NCI-H187 treated with DMSO at 0.1 percent for 48 hours (cell line): ENCODE results near the gene FGR.

Source experiments
- DNase-seq: peaks from one replicate; lab custom pipeline; 2025; lab: John Stamatoyannopoulos, UW

FGR gene

DNA sequence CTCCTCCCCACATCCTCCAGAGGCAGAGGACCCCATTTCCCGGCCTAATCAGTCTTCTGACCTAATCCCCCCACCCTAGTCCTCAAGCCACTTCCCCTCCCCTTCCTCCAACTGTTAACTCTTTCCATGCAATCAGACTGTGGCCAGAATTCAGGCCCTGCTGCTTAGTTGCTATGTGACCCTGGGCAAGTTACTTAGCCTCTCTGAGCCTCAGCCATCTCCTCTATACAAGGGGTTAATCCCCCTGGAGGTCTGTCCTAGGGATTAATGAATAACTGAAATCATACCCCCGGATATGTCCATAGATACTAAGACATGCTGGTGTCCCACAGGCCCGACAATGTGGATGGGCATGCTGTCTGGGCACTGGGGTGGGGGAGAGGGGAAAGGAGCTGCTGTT, 49.3 kb downstream of the FGR start:
- no peak for DNase-seq

DNA sequence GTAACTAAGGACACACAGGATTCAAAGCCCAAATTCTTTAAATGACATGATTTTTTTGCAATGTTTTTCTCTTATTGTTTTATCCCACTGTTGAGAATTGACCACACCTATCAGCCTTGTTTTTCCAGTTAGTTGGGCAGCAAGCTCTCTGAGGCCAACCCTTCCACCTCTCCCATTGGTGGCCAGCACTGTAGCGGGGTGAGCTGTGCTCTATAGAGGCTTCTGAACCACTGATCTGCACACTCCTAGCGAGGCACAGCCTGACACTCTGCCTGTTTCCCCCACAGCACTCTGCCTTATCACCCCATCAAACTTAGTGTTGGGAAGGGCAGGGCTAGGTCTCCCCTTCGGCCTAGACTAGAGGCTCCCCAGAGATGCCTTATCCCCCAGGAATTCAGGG, 50.5 kb downstream of the FGR start:
- DNase-seq = no peak

DNA sequence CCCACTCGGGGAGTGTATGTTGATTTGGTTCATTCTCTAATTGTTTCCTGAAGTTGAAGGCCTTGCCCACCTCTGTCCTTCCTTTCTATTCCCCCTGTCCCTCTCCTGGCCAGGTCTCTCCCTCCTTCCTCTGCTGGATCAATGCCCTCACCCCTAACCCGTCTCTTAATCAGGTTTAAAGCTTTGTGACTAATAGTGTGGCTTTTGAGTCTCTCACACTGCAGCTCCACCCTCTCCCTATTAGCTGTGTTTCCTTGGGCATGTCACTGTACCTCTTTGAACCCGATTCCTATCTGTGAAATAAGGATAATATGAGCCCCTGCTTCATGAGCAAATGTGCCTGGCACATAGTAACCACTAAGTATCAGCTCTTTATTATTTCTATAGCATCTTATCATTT, 51.5 kb downstream of the FGR start:
- DNase-seq = no peak

DNA sequence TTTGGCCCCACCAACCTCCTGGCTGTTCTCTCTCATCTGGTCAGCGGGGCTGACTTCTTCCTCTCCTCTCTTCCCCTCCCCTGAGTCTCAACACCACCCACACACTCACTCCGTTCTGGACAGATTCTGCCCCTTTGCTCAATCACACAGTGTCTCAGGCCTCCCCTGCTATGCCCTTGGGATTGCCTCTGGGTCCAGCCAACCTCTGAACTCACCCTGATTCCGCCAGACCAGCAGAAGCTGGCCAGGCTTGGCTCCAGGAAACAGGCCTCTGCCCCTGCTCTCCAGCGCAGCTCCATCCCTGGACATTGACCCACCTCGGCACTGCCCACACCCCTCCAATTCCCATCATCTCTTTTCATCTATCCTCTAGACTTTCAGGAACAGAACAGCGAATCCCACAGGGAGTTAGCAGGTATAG, 53.2 kb downstream of the FGR start:
- DNase-seq = no peak

GRCh38 chr1:27577504-27578188, 57.3 kb downstream of the FGR start:
- no peak for DNase-seq

GRCh38 chr1:27576806-27577227, 58.2 kb downstream of the FGR start:
- no peak for DNase-seq

GRCh38 chr1:27575840-27576331, 59.1 kb downstream of the FGR start:
- DNase-seq = no peak

DNA sequence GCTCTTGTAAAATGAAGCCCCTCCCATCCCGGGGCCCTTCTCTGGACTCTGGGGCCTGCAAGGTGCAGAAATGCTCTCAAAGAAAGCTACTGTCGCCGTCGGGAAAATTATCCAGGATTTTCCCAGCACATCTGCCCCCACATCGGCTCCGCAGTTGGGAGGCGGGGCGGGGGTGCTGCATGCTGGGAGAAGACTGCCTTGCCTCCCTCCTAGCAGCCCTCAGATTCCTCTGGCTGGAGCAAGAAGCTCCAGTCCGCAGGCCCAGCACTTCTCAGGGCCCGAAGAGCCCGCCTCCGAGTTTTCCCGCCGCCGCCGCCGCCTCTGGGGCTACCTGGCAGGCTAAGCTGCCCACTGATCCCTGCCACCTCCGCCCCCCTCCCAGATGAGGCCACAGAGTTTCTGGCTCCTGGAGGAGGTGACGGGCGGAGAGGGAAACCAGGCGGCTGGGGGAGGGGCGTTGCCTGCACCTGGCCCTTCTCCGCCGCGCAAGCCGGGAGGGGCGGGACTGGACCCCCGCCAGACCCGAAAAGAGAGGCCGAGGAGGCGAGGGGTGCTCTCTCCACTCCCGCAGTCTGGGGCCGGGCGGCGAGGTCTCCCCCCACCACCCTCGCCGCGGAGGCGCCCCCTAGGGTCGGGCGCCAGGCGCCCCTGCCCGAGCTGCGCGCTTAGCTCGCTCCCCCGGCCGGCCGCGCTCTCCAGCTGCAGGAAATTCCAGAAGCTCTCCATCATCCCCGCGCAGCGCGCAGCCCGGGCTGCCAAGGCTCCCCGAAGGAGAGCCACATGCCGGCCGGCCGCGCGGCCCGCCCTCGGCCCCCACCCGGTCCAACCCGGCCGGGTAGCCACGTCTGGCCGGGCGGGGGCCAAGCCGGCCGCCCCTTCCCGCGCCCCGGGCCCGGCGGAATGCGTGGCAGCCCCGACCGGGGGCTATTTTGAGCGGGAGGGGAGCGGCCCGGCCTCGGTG, 59.8 kb downstream of the FGR start:
- DNase-seq = peak; percentile 37

DNA sequence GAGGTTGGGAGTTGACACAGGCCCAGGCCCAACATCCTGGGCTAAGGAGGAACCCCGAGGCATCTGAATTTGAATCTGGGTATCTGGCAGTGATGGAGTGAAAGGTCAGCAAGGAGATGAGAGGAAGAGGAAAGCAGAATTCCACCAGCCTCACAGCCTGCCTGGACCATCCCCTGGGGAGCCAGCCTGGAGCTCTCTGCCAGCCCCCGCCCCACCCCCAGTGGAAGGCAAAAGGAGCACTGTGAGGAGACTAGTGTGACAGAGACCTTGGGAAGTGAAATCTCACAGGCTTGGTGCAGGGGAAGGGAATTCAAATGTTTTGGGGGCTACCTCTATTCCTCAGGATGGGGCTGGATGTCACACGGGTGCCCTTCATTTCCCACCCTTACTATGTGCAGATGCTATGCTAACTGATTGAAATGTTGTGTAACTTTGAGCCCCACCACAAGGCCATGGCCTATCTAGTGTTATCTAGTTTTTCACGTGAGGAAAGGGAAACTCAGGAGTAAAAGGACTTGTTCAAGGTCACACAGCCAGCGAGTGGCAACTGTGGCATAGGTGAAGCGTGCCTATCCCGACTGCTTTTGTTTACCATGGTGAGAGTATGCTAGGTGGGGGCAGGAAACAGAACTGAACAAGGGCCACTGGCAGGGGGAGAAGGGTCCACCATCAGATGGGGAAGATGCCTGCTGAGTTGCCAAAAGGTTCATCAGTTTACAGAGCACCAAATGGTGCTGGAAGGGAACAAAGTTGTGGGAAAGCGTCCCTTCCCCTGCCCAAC, 60.8 kb downstream of the FGR start:
- DNase-seq = no peak

DNA sequence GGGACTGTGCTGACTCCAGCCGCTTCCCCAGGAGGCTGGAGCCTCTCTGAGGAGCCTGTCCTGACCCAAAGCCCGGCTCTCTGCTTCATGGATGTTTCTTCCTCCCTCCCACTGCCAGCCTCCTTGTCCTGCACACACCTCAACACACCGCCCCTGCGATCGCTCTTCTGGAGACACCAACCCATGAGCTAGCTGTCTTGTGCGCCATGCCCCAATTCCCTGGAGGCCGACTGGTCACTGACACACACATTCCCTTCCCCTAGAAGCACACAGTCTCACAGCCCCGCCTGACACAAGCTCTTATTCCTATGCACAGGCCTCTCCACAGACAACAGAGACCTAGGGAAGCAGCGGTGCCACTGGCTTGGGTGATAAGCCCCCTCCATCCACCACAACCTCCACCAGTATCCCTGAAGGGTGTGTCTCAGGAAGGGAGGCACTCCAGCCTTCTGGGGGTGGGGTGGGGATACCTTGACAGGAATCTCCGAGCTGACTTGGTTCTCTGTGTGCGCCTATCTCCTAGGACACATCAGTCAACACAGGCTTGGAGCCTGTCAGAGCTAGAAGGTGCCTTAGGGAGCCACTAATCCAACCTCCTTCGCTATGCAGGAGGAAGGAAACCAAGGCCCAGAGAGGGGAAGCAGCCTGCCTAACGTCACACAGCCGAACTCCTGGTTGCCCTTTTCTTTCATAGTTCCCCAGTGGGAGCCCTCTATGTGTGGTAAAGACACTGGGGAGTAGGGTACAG, 62.1 kb downstream of the FGR start:
- no peak for DNase-seq

DNA sequence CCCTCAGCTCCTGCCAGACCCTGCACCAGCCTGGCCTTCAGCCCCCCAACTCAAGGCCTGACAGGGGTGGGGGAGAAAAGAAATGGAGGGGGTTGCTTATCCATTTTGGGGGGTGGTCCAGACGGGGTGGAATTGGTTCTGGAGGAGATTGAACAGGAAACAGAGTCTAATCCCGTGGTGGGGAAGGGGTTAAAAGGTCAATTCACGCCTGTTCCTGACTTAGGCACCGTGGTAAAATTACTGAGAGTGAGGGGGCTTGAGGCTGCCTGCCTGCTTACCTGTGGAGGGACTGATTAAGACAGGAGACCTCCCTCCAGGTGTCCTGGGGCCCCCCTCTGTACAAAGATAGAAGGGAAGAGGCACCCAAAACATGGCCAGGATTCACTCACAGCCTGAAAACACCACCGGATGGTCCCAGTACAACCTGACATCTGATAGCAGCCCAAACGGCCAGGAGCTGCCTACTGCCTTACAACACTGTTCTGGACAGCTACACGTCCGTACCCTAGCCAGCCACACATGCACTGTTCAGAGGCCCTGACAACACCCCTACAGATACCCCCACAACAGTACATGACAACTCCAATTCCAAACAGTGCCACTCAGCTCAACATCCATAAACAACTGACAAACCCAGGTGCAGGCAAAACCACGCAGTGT, 62.8 kb downstream of the FGR start:
- no peak for DNase-seq

GRCh38 chr1:27571439-27572018, 63.5 kb downstream of the FGR start:
- no peak for DNase-seq

- no peak for DNase-seq
Measured at GRCh38 chr1:27570784-27571183, 64.2 kb downstream of the FGR start.

- no peak for DNase-seq
Measured at GRCh38 chr1:27570356-27570755, 64.6 kb downstream of the FGR start.

- no peak for DNase-seq
Measured at GRCh38 chr1:27569506-27570291, 65.3 kb downstream of the FGR start.

GRCh38 chr1:27569088-27569460, 65.9 kb downstream of the FGR start:
- DNase-seq = no peak

DNA sequence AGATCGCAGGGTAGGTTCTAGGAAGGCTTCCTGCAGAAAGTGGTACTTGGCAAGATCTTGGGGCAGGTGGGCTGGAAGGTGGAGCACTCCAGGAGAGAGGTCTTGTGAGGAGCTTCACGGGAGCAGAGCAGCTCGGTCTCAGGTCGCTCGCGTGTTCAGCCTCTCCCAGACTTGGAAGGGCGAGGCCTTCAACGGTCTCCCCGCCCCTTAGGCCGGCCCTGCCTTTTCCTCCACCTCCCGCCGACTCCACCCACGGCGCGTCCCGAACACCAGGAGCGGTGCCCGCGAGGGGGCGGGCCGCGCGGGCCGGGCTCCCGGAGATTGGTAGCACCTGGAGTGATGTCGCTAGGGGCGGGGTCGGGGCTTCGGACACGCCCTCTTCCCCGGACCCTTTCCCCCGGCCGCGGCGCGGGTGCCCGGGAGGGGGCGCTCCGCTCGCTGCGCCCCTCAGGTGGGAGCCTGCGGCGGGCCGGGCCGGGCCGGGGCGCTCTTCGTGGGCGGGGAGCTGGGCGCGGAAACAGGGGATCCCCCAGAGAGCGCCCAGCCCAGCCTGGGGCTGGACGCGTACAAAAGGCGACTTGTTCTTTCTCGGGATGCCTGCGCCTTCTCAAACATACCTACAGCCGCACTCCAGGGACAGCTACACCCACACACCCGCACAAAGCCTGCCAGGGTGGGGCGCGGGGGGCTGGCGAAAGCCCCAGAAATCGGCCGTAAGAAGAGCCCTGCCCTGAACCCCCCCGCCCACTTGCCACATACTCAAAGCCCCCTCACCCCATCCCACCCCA, 66.5 kb downstream of the FGR start:
- DNase-seq = peak; percentile 83

DNA sequence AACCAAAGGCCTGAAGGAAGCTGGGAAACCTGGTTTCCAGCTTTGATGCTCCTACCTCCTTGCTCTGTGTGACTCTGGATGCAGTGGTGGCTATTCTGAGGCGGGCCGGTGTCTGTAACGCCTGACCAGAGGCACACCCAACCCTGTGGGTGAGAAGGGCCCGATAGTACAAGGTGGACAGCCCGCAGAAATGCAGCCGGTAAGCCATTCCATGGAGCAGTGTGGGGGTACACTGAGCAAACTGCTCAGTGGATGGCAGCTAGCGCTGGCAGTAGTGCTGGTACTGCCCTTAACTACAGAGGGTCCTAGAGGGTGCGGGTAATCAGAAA, 67.0 kb downstream of the FGR start:
- DNase-seq = no peak

DNA sequence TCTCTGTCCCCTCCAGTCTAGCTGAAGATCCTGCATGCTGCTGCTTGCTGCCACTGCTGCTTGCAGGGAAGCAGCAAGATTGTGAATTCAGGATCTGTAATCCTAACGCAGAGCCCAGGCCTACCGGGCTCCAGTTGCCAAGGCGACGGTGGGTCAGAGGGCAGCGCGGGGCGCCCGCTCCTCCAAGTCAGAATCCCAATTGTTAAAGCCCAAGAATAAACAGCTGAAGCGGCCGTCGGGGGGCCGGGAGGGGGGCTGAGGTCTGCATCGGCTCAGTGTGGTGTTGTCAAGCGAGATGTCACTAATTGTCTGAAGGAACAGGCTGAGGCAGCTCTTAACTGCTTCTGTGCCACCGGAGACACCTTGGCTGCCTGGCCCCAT, 67.8 kb downstream of the FGR start:
- DNase-seq = no peak
